HUES48 (cell line): ENCODE measurements around the gene VPS11.

Experiments
- H3K27ac ChIP-seq: one replicate; pipeline ENCODE4 v1.7.0; 2013; ENCODE audit warnings: low read depth, low read length, inconsistent platforms
- H3K27me3 ChIP-seq: 2 replicates; pipeline ENCODE4 v1.6.1; 2013; ENCODE audit warnings: mild to moderate bottlenecking, low read length; ENCODE audit not compliant: control insufficient read depth, insufficient read depth
- H3K36me3 ChIP-seq: 2 replicates; pipeline ENCODE4 v1.6.1; 2013; ENCODE audit warnings: low read length; ENCODE audit not compliant: control insufficient read depth, insufficient read depth
- H3K4me1 ChIP-seq: 2 replicates; pipeline ENCODE4 v1.6.1; 2013; ENCODE audit warnings: mild to moderate bottlenecking, low read length; ENCODE audit not compliant: control insufficient read depth, insufficient read depth
- H3K4me3 ChIP-seq: 2 replicates; pipeline ENCODE4 v1.5.1; 2013; ENCODE audit warnings: mild to moderate bottlenecking, low read depth, low read length
- H3K9ac ChIP-seq: 2 replicates; pipeline ENCODE4 v1.6.1; 2013; ENCODE audit warnings: mild to moderate bottlenecking, low read depth, low read length, moderate library complexity
- H3K9me3 ChIP-seq: 2 replicates; pipeline ENCODE4 v1.6.1; 2013; ENCODE audit warnings: low read length; ENCODE audit not compliant: control insufficient read depth, insufficient read depth

Gene VPS11

GRCh38 chr11:119115484-119116234 lies 48.0 kb downstream of the VPS11 start:
- Histone ChIP-seq H3K9me3 (no peaks in the 10 kb centered on the region), H3K4me3 (no peak overlapping the region), H3K4me1 (peaks cover 2% of the 10 kb centered on the region; the same call in 1 of the 2 replicates), H3K27me3 (no peaks in the 10 kb centered on the region), H3K27ac (no peak overlapping the region), H3K9ac (no peak overlapping the region), H3K36me3 (peaks cover 9% of the 10 kb centered on the region; the same call in 1 of the 2 replicates)

DNA sequence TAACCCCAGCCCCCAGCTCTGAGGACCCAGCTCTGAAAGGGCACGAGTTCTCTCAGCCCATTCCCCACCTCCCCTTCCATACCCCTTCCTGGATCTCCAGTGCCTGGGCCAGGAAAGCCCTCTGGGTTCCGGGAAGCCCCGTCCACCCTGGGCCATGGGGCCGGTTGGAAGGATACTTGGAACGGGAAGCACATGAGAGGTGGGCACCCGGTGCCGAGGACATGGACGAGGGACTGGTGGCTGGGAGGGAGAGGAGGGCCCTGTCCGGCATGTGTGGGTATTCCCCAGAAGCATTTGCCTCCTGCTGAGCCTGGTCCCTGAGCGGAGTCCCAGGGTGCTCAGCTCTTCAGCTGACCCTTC lies 48.6 kb downstream of the VPS11 start:
- Histone ChIP-seq H3K27me3 (no peaks in the 10 kb centered on the region), H3K4me1 (peaks cover 3% of the 10 kb centered on the region; the same call in 1 of the 2 replicates), H3K9ac (no peak overlapping the region), H3K27ac (no peak overlapping the region), H3K9me3 (no peaks in the 10 kb centered on the region), H3K4me3 (no peak overlapping the region), H3K36me3 (peaks cover 8% of the 10 kb centered on the region; the same call in 1 of the 2 replicates)

GRCh38 chr11:119116601-119117000 lies 49.0 kb downstream of the VPS11 start:
- Histone ChIP-seq H3K27ac (no peak overlapping the region), H3K36me3 (peaks cover 4% of the 10 kb centered on the region; the same call in 1 of the 2 replicates), H3K9me3 (no peaks in the 10 kb centered on the region)

GRCh38 chr11:119117004-119117706 lies 49.5 kb downstream of the VPS11 start:
- peaks cover 3% of the 10 kb centered on the region; the same call in 1 of the 2 replicates for H3K36me3 ChIP-seq
- H3K4me1 ChIP-seq = peaks cover 5% of the 10 kb centered on the region

More at GRCh38 chr11:119116601-119117000, 49.0 kb downstream of the VPS11 start:
- Histone ChIP-seq H3K4me1 (peaks cover 3% of the 10 kb centered on the region; the same call in 1 of the 2 replicates), H3K27me3 (no peaks in the 10 kb centered on the region), H3K4me3 (no peak overlapping the region), H3K9ac (no peak overlapping the region)

DNA sequence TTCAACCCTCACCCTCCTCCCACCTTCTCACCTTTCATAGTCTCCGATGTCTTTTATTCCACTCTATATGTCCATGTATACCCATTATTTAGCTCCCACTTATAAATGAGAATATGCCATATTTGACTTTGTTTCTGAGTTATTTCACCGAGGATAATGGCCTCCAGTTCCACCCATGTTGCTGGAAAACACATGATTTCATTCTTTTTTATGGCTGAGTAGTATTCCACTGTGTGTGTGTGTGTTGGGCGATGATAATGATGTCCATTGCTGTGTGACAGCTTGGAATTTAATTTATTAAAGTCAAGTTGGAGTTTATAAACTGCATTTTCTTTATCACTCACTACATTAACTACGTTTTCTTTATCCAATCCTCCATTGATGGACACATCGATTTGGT lies 50.6 kb downstream of the VPS11 start:
- Histone ChIP-seq H3K36me3 (0 out of 2 replicates have a peak, but pooled peaks cover 3% of the 10 kb centered on the region), H3K4me3 (no peak overlapping the region), H3K9me3 (no peaks in the 10 kb centered on the region), H3K27ac (no peak overlapping the region), H3K4me1 (peaks cover 9% of the 10 kb centered on the region), H3K27me3 (no peaks in the 10 kb centered on the region), H3K9ac (no peak overlapping the region)

More at GRCh38 chr11:119117004-119117706, 49.5 kb downstream of the VPS11 start:
- H3K9me3 ChIP-seq = no peaks in the 10 kb centered on the region
- no peak overlapping the region for H3K27ac ChIP-seq
- H3K27me3 ChIP-seq = no peaks in the 10 kb centered on the region
- H3K4me3 ChIP-seq = no peak overlapping the region
- H3K9ac ChIP-seq = no peak overlapping the region

DNA sequence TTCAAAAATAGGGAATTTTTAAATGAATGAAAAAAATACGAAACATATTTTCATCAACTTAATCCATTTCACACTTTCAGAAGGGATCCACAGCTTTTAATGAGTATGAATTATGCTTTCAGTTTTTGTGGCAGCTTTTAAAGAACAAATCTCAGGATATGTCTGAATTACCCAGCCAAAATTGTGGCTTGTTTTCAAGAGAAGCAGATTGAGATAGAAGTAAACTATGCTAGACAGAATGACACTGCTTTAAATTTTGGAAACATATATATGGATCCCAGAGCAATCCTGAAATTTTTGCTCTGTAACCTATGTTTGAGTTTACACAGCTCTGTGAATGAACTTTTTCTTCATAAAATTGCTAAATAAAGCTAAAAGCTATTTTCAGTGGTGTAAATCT lies 51.3 kb downstream of the VPS11 start:
- Histone ChIP-seq H3K27ac (no peak overlapping the region), H3K9ac (no peak overlapping the region), H3K4me3 (no peak overlapping the region), H3K36me3 (peaks cover 8% of the 10 kb centered on the region), H3K4me1 (peaks cover 9% of the 10 kb centered on the region), H3K9me3 (no peaks in the 10 kb centered on the region), H3K27me3 (no peaks in the 10 kb centered on the region)

DNA sequence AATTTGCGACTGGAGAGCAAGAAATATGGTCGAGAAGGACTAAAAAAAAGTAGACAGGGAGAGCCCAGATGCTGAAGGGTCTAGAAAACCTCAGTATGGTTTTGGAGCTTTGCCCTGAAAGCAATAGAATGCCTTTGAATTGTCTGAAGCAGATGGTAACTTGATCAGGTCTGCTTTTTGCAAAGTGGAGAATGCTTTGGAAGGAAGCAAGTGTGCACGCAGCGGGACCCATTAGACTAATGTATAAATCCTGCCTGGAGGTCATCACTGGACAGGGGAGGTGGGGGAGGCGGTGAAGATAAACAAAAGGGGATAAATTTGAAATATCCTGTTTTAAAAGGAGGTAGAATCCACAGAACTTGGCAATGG lies 53.0 kb downstream of the VPS11 start:
- H3K4me1 ChIP-seq = peaks cover 9% of the 10 kb centered on the region
- peak overlapping the region; percentile 66 for H3K9ac ChIP-seq
- no peaks in the 10 kb centered on the region for H3K27me3 ChIP-seq
- H3K27ac ChIP-seq = peak overlapping the region; percentile 33
- no peaks in the 10 kb centered on the region for H3K9me3 ChIP-seq
- peaks cover 13% of the 10 kb centered on the region for H3K36me3 ChIP-seq
- H3K4me3 ChIP-seq = peak overlapping the region; percentile 66

- H3K27me3 ChIP-seq = no peaks in the 10 kb centered on the region
- H3K9me3 ChIP-seq = no peaks in the 10 kb centered on the region
- peaks cover 9% of the 10 kb centered on the region for H3K4me1 ChIP-seq
- peaks cover 13% of the 10 kb centered on the region for H3K36me3 ChIP-seq
- peak within 1 kb of the TSS; percentile 66 for H3K9ac ChIP-seq
- H3K27ac ChIP-seq = peak within 1 kb of the TSS; percentile 66
- peak within 1 kb of the TSS; percentile 83 for H3K4me3 ChIP-seq
Observed at GRCh38 chr11:119121008-119121810, 53.6 kb downstream of the VPS11 start, which contains the start of gene HINFP. Gene HINFP, plus strand, starts transcription at chr11:119121580. Its CDS starts 5,365 bp downstream, at chr11:119126945.

- Histone ChIP-seq H3K4me3 (peak overlapping the region; percentile 83), H3K4me1 (peaks cover 9% of the 10 kb centered on the region), H3K9ac (peak overlapping the region; percentile 65), H3K27ac (peak overlapping the region; percentile 66), H3K9me3 (no peaks in the 10 kb centered on the region), H3K36me3 (peaks cover 13% of the 10 kb centered on the region), H3K27me3 (no peaks in the 10 kb centered on the region)
Observed at GRCh38 chr11:119121811-119122124, 54.1 kb downstream of the VPS11 start.

GRCh38 chr11:119125821-119126220 lies 58.2 kb downstream of the VPS11 start:
- Histone ChIP-seq H3K27ac (no peak overlapping the region), H3K4me1 (peaks cover 5% of the 10 kb centered on the region), H3K27me3 (no peaks in the 10 kb centered on the region), H3K9ac (no peak overlapping the region), H3K9me3 (no peaks in the 10 kb centered on the region), H3K36me3 (peaks cover 32% of the 10 kb centered on the region), H3K4me3 (no peak overlapping the region)
